Ectodermal cell (in vitro differentiated cells): Measurements from ENCODE around the gene CCM2L.
"Not testable (repeated sequence)": the region's sequence is repeated elsewhere in the genome, so short reads cannot be mapped to it uniquely, and the experiment has no call there.

Source experiments
- H3K27ac ChIP-seq: 2 replicates; pipeline ENCODE4 v1.7.0; 2013; ENCODE audit warnings: mild to moderate bottlenecking, low read depth, low read length; ENCODE audit not compliant: insufficient read depth, poor library complexity, severe bottlenecking
- H3K27me3 ChIP-seq: 2 replicates; pipeline ENCODE4 v1.7.0; 2013; ENCODE audit warnings: mild to moderate bottlenecking, low read length; ENCODE audit not compliant: insufficient read depth, control insufficient read depth, poor library complexity, severe bottlenecking
- H3K36me3 ChIP-seq: one replicate; pipeline ENCODE4 v1.7.0; 2013; ENCODE audit warnings: low read length; ENCODE audit not compliant: control insufficient read depth, insufficient read depth
- H3K4me1 ChIP-seq: one replicate; pipeline ENCODE4 v1.7.0; 2013; ENCODE audit warnings: low read length; ENCODE audit not compliant: control insufficient read depth, insufficient read depth
- H3K4me3 ChIP-seq: 2 replicates; pipeline ENCODE4 v1.7.0; 2013; ENCODE audit warnings: low read depth, low read length, control low read depth; ENCODE audit not compliant: insufficient read depth
- H3K9me3 ChIP-seq: 2 replicates; pipeline ENCODE4 v1.7.0; 2013; ENCODE audit warnings: mild to moderate bottlenecking, low read length, moderate library complexity; ENCODE audit not compliant: control insufficient read depth
- WGBS, 2 experiments: methylation state at CpG; one replicate each; pipeline ENCODE4 v1.1.7; 2013; ENCODE audit warnings: missing lambda C conversion rate in 2 of 2; 5-methylcytosine and 5-hydroxymethylcytosine counted together

CCM2L gene

DNA sequence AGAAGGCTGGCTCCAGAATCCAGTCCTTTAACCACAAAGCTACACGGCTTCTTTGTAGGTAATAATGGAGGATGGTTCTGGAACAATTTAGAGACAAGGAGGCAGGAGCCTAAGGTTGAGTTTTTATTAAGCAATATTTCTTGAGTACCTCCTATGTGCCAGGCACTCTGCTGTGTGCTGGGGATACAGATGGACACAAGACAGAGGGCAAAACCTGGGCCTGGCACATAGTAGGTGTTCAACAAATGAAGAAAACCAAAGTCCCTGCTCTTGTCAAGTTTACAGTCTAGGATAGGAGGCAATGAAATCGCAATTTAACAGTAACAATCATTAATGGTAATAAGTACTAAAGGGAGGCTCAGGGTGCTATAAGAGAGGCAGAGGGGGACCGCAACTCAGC, 17.4 kb downstream of the CCM2L start:
- no peaks in the 10 kb centered on the region for H3K4me1 ChIP-seq
- H3K27me3 ChIP-seq, result no peaks in the 10 kb centered on the region
- H3K4me3 ChIP-seq, result no peak overlapping the region
- H3K27ac ChIP-seq, result no peak overlapping the region
- WGBS, 2 experiments, result 94 to 96% methylated on average over 3 of the region's 3 CpGs
- no peaks in the 10 kb centered on the region for H3K36me3 ChIP-seq
- no peaks in the 10 kb centered on the region for H3K9me3 ChIP-seq

DNA sequence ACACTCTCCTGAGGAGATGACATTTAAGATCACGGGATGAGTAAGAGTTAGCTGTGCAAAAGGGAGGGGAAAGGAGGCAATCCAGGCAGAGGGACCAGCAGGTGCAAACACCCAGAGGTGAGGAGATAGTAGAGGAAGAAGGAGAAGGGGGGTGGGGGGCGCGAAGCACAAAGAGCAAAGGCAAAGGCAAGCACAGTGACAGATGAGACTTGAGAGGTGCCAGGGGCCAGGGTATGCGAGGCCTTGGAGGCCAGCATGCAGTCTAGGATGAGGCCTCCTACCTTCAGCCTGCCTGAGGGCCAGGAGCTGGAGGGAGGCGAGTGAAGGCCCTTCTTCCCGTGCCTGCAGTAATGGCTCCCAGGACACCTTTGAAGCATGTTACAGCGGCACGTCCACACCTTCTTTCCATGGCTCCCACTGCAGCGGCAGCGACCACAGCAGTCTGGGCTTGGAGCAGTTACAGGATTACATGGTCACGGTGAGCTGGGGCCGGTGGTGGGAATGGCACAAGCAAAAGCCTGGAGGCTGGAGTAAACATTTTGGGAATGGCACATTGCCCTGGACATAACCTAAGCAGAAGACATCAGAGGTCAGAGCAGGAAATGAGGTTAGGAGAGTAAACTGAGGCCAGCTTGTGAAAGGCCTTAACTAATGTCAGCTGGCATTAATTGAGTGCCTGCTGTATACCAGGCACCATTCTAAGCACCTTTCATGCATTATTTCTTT, 18.6 kb downstream of the CCM2L start:
- no peaks in the 10 kb centered on the region for H3K9me3 ChIP-seq
- no peaks in the 10 kb centered on the region for H3K36me3 ChIP-seq
- 39 to 45% methylated on average over 12 of the region's 12 CpGs for WGBS, 2 experiments
- H3K27me3 ChIP-seq, result no peaks in the 10 kb centered on the region
- H3K4me1 ChIP-seq, result no peaks in the 10 kb centered on the region
- H3K4me3 ChIP-seq, result peak overlapping the region; percentile 8
- H3K27ac ChIP-seq, result no peak overlapping the region

DNA sequence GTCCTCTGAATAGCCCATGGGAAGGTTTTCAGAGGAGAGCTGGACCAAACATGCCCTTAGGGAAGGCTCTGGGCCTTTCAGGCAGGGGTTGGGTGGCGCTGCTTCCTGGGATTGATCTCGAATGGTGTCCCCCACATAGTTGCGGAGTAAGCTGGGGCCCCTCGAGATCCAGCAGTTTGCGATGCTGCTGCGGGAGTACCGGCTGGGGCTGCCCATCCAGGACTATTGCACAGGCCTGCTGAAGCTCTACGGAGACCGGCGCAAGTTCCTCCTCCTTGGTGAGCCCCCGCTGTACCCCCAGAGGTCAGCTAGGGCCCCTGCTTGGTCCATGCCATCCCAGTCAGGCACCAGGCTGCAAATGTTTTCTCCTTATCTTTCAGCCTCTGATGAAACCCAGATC, 19.3 kb downstream of the CCM2L start:
- Histone ChIP-seq H3K27me3 (no peaks in the 10 kb centered on the region), H3K4me3 (no peak overlapping the region), H3K27ac (no peak overlapping the region), H3K9me3 (no peaks in the 10 kb centered on the region), H3K36me3 (no peaks in the 10 kb centered on the region), H3K4me1 (no peaks in the 10 kb centered on the region)
- 91 to 92% methylated on average over 11 of the region's 11 CpGs for WGBS, 2 experiments

DNA sequence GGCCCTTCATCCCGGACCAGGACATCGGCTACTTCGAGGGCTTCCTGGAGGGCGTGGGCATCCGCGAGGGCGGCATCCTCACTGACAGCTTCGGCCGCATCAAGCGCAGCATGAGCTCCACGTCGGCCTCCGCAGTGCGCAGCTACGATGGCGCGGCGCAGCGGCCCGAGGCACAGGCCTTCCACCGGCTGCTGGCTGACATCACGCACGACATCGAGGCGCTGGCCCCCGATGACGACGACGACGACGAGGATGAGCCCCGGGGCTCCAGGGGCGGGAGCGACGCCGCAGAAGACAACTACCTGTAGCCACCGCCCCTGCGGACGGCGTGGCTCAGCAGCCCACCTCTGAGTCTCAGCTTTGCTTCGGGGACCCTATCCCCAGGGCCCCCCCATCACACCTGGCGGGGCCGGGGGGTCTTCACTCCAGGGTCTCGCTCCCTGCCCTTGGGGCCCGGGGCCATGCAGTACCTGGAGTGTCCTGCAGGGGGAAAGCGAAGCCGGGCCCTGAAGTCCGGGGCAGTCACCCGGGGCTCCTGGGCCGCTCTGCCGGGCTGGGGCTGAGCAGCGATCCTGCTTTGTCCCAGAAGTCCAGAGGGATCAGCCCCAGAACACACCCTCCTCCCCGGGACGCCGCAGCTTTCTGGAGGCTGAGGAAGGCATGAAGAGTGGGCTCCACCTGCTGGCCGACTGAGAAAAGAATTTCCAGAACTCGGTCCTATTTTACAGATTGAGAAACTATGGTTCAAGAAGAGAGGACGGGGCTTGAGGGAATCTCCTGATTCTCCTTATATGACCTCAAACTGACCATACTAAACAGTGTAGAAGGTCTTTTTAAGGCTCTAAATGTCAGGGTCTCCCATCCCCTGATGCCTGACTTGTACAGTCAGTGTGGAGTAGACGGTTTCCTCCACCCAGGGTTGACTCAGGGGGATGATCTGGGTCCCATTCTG, 21.0 kb downstream of the CCM2L start:
- H3K27me3 ChIP-seq, result no peaks in the 10 kb centered on the region

DNA sequence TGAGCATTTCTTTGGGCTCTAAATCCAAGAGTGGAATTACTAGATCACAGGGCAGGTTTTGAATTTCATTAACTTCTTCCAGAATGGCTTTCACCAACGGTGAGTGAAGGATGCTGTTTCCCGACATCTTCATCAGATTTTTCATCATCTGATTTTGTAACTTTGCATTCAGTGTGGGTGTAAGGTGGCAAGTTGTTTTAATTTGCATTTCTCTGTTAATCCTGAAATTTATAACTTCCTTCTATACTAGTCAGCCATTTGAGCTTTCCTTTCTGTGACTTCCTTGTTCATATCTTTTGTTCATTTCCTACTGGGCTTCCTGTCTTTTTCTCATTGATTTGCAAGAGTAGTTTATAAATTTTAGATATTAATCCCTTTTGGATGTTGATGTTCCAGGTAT, 23.1 kb downstream of the CCM2L start:
- Histone ChIP-seq H3K4me3 (no peak overlapping the region), H3K27ac (no peak overlapping the region), H3K27me3 (no peaks in the 10 kb centered on the region), H3K4me1 (no peaks in the 10 kb centered on the region), H3K36me3 (no peaks in the 10 kb centered on the region), H3K9me3 (no peaks in the 10 kb centered on the region)
- 90 to 95% methylated on average over 2 of the region's 2 CpGs for WGBS, 2 experiments

More for the DNA sequence above, 21.0 kb downstream of the CCM2L start:
- H3K27ac ChIP-seq, result no peak overlapping the region
- 45 to 46% methylated on average over 59 of the region's 59 CpGs for WGBS, 2 experiments
- H3K9me3 ChIP-seq, result no peaks in the 10 kb centered on the region
- H3K36me3 ChIP-seq, result no peaks in the 10 kb centered on the region
- no peaks in the 10 kb centered on the region for H3K4me1 ChIP-seq
- H3K4me3 ChIP-seq, result no peak overlapping the region

DNA sequence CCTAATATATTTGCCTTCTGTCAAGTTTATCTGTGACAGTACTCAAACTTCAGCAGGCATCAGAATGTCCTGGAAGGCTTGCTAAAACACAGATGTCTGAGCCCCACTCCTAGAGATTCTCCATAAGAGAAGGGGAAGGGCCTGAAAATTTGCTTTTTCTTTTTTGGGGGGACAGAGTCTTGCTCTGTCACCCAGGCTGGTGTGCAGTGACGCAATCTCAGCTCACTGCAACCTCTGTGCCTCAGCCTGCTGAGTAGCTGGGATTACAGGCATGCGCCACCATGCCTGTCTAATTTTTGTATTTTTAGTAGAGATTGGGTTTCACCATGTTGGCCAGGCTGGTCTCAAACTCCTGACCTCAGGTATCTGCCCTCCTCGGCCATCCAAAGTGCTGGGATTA, 23.5 kb downstream of the CCM2L start:
- H3K4me3 ChIP-seq, H3K9me3 ChIP-seq, H3K27ac ChIP-seq, H3K4me1 ChIP-seq, H3K36me3 ChIP-seq, H3K27me3 ChIP-seq: not testable (repeated sequence)
- WGBS, 2 experiments, result 91 to 92% methylated on average over 3 of the region's 3 CpGs

DNA sequence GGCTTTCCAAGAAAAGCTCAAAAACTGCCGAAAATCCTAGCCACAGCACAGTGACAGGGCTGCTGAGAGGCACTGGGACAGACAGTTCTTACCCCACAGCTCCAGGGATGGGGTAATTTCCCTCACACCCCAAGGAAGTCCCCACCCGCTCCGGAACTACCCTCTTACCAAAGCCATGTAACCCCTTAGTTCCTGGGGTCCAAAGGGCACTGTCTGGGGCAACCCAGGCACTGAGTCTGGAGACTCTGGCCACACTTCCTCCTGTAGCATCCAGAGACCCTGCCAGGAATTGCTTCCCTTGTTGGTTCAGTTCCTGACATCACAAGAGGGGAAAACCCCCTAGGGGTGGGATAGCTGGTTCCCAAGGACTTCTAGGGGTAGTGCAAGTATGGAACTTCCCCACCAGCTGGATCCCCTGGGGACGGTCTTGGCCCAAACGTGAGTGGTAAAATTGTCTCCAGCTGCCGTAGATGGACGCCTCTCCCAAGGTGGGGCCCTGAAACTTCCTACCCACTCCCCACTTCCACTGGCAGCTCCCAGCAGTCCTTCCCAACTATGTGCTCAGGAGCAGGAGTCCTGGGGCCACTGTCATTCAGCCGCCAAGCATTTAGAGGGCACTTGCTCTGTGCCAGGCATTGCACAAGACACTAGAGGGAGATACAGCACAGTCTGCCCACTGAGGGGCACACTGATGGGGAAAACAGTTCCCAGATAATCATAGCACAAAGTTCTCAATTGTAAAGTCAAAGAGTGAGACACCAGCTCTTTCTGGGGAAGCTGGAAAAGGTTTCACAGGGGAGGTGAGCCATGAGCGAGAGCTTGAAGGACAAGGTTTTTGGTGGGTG, 24.6 kb downstream of the CCM2L start:
- no peak overlapping the region for H3K27ac ChIP-seq
- H3K27me3 ChIP-seq, result no peaks in the 10 kb centered on the region
- WGBS, 2 experiments, result 87 to 88% methylated on average over 9 of the region's 9 CpGs
- no peaks in the 10 kb centered on the region for H3K9me3 ChIP-seq
- no peak overlapping the region for H3K4me3 ChIP-seq
- no peaks in the 10 kb centered on the region for H3K36me3 ChIP-seq
- no peaks in the 10 kb centered on the region for H3K4me1 ChIP-seq

DNA sequence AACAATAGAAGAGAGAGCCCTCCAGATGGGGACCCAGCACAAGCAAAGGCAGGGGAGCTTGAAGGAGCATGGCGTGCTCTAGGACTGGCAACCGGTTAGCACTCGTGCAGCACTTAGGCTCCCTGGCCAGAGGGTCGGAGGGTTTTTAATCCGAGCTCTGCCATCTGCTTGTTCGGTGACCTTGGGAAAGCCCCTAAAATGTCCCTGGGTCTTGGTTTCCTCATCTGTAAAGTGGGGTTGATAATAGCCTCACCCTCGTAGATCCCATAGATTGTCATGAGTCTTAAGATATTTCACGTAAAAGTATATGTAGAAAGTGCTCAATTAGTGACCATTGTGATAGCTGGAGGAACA, 25.2 kb downstream of the CCM2L start:
- Histone ChIP-seq H3K27ac (no peak overlapping the region), H3K27me3 (no peaks in the 10 kb centered on the region), H3K4me3 (no peak overlapping the region), H3K36me3 (no peaks in the 10 kb centered on the region), H3K9me3 (no peaks in the 10 kb centered on the region), H3K4me1 (no peaks in the 10 kb centered on the region)
- 87 to 92% methylated on average over 8 of the region's 8 CpGs for WGBS, 2 experiments

DNA sequence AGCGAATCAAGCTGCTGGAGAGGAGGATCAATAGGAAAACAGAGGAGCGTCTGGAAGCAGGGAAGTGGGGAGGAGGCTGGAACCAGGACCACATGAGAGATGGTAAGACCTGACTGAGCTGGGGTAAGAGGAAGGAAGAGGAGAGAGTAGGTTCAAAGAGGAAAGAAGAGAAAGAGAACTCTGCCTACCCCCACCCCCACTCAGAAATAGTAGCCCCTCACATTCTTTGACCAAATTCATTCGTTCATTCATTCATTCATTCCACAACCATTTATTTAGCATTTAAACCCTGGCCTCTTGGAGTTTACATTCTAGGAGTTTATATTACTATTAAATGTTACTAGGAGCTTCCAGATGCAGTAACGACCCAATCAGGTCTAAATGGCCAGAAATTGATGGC, 26.0 kb downstream of the CCM2L start:
- Histone ChIP-seq H3K27ac (no peak overlapping the region), H3K4me1 (peaks cover 5% of the 10 kb centered on the region), H3K9me3 (no peaks in the 10 kb centered on the region), H3K27me3 (no peaks in the 10 kb centered on the region), H3K36me3 (no peaks in the 10 kb centered on the region), H3K4me3 (no peak overlapping the region)
- WGBS, 2 experiments, result 76 to 77% methylated on average over 4 of the region's 4 CpGs
